Effector CD4-positive, alpha-beta T cell (primary cell): ENCODE measurements around the gene MSI2.

ENCODE experiments used
- DNase-seq: peaks from one replicate; pipeline ENCODE4 v3.0.0-alpha.2; 2020

MSI2 gene

GRCh38 chr17:57466017-57466471, 209.7 kb downstream of the MSI2 start:
- no peak for DNase-seq

GRCh38 chr17:57466521-57466920, 210.2 kb downstream of the MSI2 start:
- no peak for DNase-seq

- no peak for DNase-seq
These were observed 210.9 kb downstream of the MSI2 start for GRCh38 chr17:57467226-57467625.

- DNase-seq: no peak
These were observed 211.5 kb downstream of the MSI2 start for GRCh38 chr17:57467801-57468200.

- DNase-seq: no peak
These were observed 212.8 kb downstream of the MSI2 start for GRCh38 chr17:57468932-57469775.

GRCh38 chr17:57470906-57471305, 214.6 kb downstream of the MSI2 start:
- DNase-seq: no peak

- no peak for DNase-seq
These were observed 215.6 kb downstream of the MSI2 start for GRCh38 chr17:57471868-57472368.

- no peak for DNase-seq
These were observed 219.5 kb downstream of the MSI2 start for GRCh38 chr17:57475796-57476195.

GRCh38 chr17:57477522-57478362, 221.4 kb downstream of the MSI2 start:
- no peak for DNase-seq

- no peak for DNase-seq
These were observed 222.3 kb downstream of the MSI2 start for GRCh38 chr17:57478478-57479250.

- no peak for DNase-seq
These were observed 224.3 kb downstream of the MSI2 start for GRCh38 chr17:57480438-57481196.

GRCh38 chr17:57481910-57482391, 225.6 kb downstream of the MSI2 start:
- DNase-seq: no peak

GRCh38 chr17:57482657-57483056, 226.3 kb downstream of the MSI2 start:
- no peak for DNase-seq

GRCh38 chr17:57484081-57484666, 227.9 kb downstream of the MSI2 start:
- no peak for DNase-seq

GRCh38 chr17:57484826-57485565, 228.7 kb downstream of the MSI2 start:
- no peak for DNase-seq

GRCh38 chr17:57485566-57485865, 229.2 kb downstream of the MSI2 start:
- DNase-seq: no peak

GRCh38 chr17:57485916-57486881, 229.9 kb downstream of the MSI2 start:
- no peak for DNase-seq

- DNase-seq: no peak
These were observed 230.6 kb downstream of the MSI2 start for GRCh38 chr17:57486882-57487301.

GRCh38 chr17:57487573-57487972, 231.2 kb downstream of the MSI2 start:
- DNase-seq: no peak

- DNase-seq: no peak
These were observed 232.5 kb downstream of the MSI2 start for GRCh38 chr17:57488856-57489255.
